Measurements from ENCODE around the gene PPP1CB.

PPP1CB gene

GRCh38 chr2:28745876-28746275 lies 5.8 kb upstream of the PPP1CB start:
- DNase-seq = no peak

DNA sequence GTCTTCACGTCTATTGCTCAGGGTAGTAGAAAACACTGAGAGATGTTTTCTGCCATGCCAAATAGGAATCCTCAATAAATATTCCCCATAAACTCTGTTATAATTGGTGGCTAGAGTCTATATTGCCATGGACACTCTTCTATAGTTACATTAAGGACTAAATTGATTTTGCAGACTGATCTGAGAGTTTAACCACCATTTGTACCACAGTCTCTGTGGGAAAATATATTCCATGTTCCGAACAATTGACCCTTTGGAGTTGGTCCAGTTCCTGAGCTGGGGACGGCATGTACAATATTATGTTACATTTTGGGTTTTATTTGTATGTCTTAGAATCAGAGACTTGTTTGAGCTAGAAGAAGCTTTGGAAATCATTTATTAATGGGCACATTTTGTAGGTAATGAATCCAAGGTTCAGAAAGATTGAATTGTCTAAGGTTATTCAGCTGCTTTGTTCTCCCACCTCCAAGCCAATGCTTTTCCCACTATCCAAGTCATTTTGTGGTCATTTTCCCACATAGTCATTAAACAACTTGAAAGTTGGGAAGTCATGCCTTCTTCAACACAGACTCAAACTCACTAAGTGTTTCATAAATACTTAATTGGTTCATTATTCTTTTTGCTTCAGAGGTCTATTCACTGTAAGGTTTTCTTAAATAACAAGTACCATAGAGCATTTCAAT lies 5.1 kb upstream of the PPP1CB start:
- DNase-seq = no peak

DNA sequence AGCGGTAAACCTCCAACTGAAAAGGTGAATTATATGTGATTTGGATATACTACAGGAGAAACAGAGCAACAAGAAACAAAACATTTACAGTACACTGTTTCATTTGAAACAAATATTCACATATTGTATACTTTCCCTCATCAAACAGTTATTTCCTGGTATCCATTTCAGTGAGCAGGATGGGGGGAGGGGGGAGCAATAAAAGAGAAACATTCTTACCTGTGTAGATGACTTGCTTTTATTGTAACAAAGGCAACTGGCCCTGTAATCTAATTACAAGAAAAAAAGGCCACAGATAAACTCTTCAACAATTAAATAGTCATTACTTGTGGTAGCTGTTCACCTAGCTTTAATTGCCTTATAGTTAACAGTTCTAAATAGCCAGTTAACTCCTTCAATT lies 3.9 kb upstream of the PPP1CB start:
- DNase-seq = no peak

- DNase-seq = no peak
Measured at GRCh38 chr2:28748176-28748575, 3.5 kb upstream of the PPP1CB start.

GRCh38 chr2:28748941-28749340 lies 2.7 kb upstream of the PPP1CB start:
- DNase-seq = no peak

DNA sequence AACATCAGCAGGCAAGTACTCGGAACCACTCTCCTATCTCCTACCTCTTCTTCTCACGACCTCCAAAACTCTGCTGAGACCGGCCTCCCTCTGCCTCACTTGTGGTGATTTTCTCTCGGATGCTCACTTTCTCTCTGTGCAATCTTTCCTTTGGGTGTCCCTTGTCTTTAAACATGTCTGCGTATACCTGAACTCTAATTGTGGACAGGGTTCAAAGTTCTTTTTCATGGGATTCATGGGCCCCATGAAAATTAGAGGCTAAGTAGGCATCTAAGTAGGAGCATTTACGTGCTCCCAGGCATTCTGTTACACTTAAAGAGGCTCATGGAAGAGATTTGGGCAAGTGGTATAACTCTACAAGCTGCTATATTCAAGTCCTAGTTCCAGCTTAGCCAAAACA lies 2.1 kb upstream of the PPP1CB start:
- DNase-seq = no peak

DNA sequence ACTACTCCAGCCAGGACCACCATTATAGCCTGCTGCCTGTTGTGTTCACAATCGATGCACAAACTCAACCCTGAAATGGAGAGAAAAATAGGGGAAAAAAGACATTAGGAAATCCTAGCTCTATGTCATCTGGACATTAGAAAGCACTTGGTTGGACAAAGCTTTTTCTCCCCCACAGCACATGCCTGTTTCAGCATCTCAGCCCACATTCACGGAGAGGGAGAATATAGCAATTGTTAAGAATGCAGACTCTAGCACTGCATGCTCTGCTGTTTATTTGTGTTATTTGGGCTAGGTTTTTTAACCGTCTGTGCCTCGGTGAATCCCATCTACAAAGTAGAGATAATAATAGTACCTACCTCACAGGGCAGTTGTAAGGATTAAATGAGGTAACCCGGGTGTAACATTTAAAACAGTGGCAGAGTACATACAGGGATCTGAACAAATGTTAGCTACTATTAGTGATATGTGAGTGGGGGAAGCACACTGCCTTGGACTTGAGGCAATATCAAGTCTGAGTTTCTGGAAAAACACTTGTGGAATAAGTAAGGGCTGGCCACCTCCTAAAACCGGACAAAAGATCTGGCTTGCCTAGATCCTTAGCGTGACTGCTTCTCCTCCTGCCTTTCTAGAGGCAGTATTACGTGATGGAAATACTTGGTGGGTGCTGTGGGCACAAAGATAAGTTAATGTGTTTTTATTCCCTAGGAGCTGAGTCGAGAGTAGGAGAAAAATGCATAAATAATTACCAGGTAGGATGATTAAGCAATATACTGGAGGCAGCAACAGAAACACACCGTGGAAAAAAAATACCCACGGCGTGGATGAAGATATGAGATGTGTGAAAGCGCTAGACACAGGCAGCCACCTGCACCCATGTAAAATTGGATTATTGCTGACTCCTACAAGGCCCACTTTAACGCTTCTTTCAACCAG lies 1.0 kb upstream of the PPP1CB start:
- peak; percentile 56 for DNase-seq

DNA sequence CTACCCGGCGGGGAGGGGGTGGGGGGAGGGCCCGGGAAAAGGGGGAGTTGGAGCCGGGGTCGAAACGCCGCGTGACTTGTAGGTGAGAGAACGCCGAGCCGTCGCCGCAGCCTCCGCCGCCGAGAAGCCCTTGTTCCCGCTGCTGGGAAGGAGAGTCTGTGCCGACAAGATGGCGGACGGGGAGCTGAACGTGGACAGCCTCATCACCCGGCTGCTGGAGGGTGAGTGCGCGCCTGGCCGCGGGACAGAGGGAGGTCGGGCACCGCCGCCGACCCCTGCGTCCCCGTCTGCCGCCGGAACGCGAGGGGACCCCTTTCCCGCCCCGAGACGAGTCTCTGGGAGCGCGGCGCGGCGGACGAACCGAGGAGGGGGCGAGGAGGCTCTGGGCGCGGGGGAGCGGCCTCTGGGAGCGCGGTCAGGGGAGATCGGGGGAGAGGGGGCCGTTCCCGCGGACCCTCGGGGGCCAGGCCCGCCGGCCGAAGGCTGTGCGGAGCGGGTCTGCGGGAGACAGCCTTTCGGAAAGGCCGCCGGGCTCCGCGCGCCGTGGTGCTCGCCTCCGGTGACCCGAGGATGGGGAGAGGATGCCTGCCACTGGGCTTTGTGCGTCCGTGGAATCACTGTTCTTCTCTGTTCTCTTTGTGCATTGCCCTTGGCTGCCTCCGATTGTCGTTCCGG lies 463 bp downstream of the PPP1CB start:
- DNase-seq = peak; percentile 72

DNA sequence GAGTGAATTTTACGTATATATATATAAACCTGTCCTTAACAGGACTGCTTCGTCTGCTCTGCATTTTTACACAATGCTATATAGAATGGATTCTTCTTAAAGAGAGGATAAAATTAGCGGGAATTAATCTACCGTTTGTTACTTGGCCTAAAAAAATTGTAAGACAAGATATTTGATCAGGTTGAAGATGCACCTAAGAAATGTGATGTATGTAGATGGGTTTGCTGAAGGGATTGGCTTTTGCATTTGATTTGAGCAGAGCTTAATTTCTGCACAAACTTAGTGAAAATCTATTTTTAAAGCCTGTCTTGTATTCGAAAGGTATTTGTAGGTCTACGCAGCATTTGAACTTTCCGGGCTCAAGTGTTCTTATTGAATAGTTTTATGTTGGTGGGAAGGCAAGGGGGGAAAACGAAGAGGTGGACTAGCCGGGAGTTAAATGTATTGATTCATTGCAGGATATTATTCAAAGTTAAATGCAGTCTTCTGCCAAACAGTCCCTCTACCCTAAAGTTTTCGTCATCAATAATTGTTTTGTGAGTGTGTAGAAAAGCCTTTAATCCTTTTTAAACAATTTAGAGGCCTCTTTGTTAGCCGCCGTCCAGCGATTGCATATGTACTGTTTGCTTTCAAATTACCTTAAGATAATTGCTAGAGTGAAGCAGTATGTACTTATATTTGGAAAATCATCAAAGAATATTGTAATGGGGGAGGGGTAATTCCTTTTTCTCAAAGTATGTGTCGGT lies 1.2 kb downstream of the PPP1CB start:
- no peak for DNase-seq

- no peak for DNase-seq
Measured at GRCh38 chr2:28754321-28754720, 2.7 kb downstream of the PPP1CB start.

- DNase-seq = no peak
Measured at GRCh38 chr2:28755421-28755820, 3.8 kb downstream of the PPP1CB start.

- DNase-seq = no peak
Measured at GRCh38 chr2:28758459-28758858, 6.8 kb downstream of the PPP1CB start.

DNA sequence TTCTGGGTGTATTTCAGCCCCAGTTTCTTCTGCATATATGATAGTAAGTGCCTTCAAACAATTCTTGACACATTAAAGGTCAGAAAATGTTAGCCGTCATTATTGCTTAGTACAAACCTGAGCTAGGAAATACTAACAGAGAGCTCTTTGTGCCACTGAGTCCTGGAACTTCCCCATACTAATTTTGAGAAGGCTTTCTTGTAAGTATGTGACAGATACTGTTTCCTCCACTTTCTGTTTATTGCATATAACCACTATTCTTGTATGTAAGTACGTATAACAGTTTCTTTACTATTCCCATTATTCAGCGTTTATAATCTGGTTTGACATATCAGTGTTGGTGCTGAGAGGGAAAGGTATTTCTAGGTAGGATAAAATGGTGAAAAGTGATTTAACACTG lies 9.8 kb downstream of the PPP1CB start:
- DNase-seq = no peak

- DNase-seq = no peak
Measured at GRCh38 chr2:28764909-28765711, 13.5 kb downstream of the PPP1CB start.

DNA sequence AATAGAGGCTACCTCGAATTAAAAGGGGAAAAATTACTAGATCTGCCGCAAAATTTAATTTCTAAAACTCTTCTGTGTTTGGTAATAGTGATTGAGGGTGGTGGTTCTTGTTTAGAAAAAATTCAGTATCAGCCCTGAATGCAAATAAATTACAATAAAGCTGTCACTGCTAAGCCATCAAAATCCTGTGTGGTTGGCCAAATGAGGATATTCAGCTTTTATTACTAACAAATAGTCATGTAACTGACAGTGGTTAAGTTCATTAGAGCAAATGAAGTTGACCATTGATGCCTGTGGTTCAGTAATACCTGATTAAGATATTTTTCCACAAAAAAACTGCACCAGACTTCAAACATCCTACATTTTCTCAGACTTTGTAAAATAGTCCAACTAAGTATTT lies 14.4 kb downstream of the PPP1CB start:
- DNase-seq = no peak

- no peak for DNase-seq
Measured at GRCh38 chr2:28767337-28767736, 15.7 kb downstream of the PPP1CB start.

- no peak for DNase-seq
Measured at GRCh38 chr2:28768422-28768821, 16.8 kb downstream of the PPP1CB start.

- DNase-seq = no peak
Measured at GRCh38 chr2:28768952-28769351, 17.3 kb downstream of the PPP1CB start.

DNA sequence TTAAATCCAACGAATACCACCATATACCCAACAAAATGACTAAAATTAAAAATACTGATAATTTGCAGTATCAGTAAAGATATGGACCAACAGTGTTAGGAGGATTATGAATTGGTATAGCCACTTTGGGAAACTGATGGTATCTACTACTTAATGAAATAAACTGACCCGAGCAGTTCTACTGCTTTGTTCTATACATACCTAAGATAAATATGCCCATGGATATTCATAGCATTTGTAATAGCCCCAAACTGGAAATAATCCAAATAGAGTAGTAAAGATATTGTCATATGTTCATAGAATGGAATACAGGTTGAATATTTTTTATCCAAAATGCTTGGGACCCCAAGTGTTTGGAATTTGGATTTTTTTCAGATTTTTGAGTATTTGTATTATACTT lies 20.7 kb downstream of the PPP1CB start:
- no peak for DNase-seq

DNA sequence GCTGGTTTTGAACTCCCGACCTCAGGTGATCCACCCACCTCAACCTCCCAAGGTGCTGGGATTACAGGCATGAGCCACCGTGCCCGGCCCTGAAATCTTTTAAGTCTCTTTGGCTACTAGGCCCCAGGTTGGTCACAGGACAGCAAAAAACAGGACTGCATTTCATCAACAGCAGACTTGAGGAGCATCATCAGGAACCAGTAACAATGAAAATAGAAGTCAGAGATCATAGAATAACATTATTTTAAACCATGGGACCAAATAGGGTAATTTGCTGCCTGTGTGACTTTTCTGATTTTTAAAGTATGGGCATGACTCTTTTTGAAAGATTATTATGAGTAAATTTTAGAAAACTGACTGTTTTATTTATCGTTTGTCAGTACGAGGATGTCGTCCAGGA lies 24.8 kb downstream of the PPP1CB start:
- no peak for DNase-seq

DNA sequence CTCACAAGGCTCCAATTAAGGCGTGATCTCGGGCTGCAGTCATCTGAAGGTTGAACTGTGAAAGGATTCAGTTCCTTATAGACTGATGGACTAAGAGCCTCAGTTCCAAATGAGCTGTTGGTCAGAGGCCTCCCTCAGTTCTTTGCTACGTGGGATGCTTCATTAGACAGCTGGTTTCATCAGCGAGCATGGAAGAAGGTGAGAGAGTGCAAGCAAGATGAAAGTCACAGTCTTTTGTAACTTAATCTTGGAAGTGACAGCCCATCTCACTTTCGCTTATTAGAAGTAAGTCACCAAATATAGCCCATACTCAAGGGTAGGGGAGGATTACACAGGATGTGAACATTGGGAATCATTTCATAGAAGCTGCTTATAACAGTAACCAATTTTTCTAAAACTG lies 26.8 kb downstream of the PPP1CB start:
- DNase-seq = no peak

- no peak for DNase-seq
Measured at GRCh38 chr2:28779001-28779400, 27.4 kb downstream of the PPP1CB start.
